Measurements from ENCODE around the gene S100A1.

S100A1 gene

GRCh38 chr1:153608089-153608682 is 20.0 kb upstream of the S100A1 start:
- H3K36me3 ChIP-seq (replicated peaks; ENCODE audit: low read depth, low read length) = no peaks in the 10 kb centered on the region
- H3K4me2 ChIP-seq (ENCODE audit: low read length) = no peak overlapping the region
- no peak overlapping the region for H3K27ac ChIP-seq (ENCODE audit: low read length)
- peaks cover 35% of the 10 kb centered on the region for H3K4me1 ChIP-seq (ENCODE audit: low read length)
- H4K20me1 ChIP-seq (ENCODE audit: insufficient read depth, low read length) = no peaks in the 10 kb centered on the region
- H3K9me3 ChIP-seq (ENCODE audit: insufficient read depth, low read length) = no peaks in the 10 kb centered on the region
- H3K4me3 ChIP-seq (ENCODE audit: low read length) = no peak overlapping the region
- H3K9ac ChIP-seq (ENCODE audit: low read length) = no peak overlapping the region
- TF ChIP-seq, protein P1, sequence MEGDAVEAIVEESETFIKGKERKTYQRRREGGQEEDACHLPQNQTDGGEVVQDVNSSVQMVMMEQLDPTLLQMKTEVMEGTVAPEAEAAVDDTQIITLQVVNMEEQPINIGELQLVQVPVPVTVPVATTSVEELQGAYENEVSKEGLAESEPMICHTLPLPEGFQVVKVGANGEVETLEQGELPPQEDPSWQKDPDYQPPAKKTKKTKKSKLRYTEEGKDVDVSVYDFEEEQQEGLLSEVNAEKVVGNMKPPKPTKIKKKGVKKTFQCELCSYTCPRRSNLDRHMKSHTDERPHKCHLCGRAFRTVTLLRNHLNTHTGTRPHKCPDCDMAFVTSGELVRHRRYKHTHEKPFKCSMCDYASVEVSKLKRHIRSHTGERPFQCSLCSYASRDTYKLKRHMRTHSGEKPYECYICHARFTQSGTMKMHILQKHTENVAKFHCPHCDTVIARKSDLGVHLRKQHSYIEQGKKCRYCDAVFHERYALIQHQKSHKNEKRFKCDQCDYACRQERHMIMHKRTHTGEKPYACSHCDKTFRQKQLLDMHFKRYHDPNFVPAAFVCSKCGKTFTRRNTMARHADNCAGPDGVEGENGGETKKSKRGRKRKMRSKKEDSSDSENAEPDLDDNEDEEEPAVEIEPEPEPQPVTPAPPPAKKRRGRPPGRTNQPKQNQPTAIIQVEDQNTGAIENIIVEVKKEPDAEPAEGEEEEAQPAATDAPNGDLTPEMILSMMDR (IDR thresholded peaks at IDR 0.05; ENCODE audit: low read depth, low read length) = no peak
- no peak for TF ChIP-seq EZH2phosphoT487 (IDR thresholded peaks at IDR 0.05; ENCODE audit: low read depth)
- no peak overlapping the region for H2AFZ ChIP-seq (ENCODE audit: low read depth, low read length)
- no peaks in the 10 kb centered on the region for H3K79me2 ChIP-seq (ENCODE audit: low read length)
- no peaks in the 10 kb centered on the region for H3K27me3 ChIP-seq (ENCODE audit: low read depth, low read length)

GRCh38 chr1:153608742-153609584 is 19.3 kb upstream of the S100A1 start:
- Histone ChIP-seq H4K20me1 (ENCODE audit: insufficient read depth, low read length) (no peaks in the 10 kb centered on the region), H2AFZ (ENCODE audit: low read depth, low read length) (no peak overlapping the region), H3K79me2 (ENCODE audit: low read length) (no peaks in the 10 kb centered on the region), H3K9ac (ENCODE audit: low read length) (no peak overlapping the region), H3K9me3 (ENCODE audit: insufficient read depth, low read length) (no peaks in the 10 kb centered on the region), H3K4me2 (ENCODE audit: low read length) (no peak overlapping the region), H3K4me3 (ENCODE audit: low read length) (no peak overlapping the region), H3K27ac (ENCODE audit: low read length) (no peak overlapping the region), H3K36me3 (replicated peaks; ENCODE audit: low read depth, low read length) (no peaks in the 10 kb centered on the region), H3K4me1 (ENCODE audit: low read length) (peaks cover 34% of the 10 kb centered on the region), H3K27me3 (ENCODE audit: low read depth, low read length) (no peaks in the 10 kb centered on the region)
- TF ChIP-seq EZH2phosphoT487 (IDR thresholded peaks at IDR 0.05; ENCODE audit: low read depth) = no peak
- TF ChIP-seq, protein P1 (IDR thresholded peaks at IDR 0.05; ENCODE audit: low read depth, low read length) = no peak

GRCh38 chr1:153609585-153609907 is 18.7 kb upstream of the S100A1 start:
- H3K4me2 ChIP-seq (ENCODE audit: low read length) = no peak overlapping the region
- no peak overlapping the region for H3K9ac ChIP-seq (ENCODE audit: low read length)
- no peak overlapping the region for H3K27ac ChIP-seq (ENCODE audit: low read length)
- no peak overlapping the region for H2AFZ ChIP-seq (ENCODE audit: low read depth, low read length)
- H4K20me1 ChIP-seq (ENCODE audit: insufficient read depth, low read length) = no peaks in the 10 kb centered on the region
- H3K36me3 ChIP-seq (replicated peaks; ENCODE audit: low read depth, low read length) = no peaks in the 10 kb centered on the region
- H3K27me3 ChIP-seq (ENCODE audit: low read depth, low read length) = no peaks in the 10 kb centered on the region
- peaks cover 29% of the 10 kb centered on the region for H3K4me1 ChIP-seq (ENCODE audit: low read length)
- TF ChIP-seq EZH2phosphoT487 (IDR thresholded peaks at IDR 0.05; ENCODE audit: low read depth) = no peak
- TF ChIP-seq, protein P1 (IDR thresholded peaks at IDR 0.05; ENCODE audit: low read depth, low read length) = no peak
- H3K79me2 ChIP-seq (ENCODE audit: low read length) = no peaks in the 10 kb centered on the region
- H3K9me3 ChIP-seq (ENCODE audit: insufficient read depth, low read length) = no peaks in the 10 kb centered on the region
- no peak overlapping the region for H3K4me3 ChIP-seq (ENCODE audit: low read length)

DNA sequence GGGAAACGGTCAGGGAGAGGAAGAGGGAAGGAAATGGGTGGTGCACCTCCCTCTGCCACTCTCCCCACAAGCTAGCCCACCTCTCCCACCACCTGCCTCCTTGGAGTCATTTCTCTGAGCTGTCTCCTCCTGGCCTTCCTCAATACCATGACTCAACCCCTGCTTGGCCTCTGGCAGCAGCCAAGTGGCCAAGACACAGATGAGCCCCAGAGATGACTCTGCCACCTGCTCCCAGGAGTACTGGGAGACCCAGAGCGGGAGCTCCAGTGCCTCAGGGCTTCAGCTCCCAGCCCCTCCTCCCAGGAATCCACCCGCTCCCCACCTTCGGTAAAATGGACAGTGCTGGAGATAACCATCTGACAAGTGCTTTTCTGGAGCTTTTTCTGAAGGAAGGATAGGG is 17.9 kb upstream of the S100A1 start:
- H3K36me3 ChIP-seq (replicated peaks; ENCODE audit: low read depth, low read length) = no peaks in the 10 kb centered on the region
- H3K27me3 ChIP-seq (ENCODE audit: low read depth, low read length) = no peaks in the 10 kb centered on the region
- peaks cover 26% of the 10 kb centered on the region for H3K4me1 ChIP-seq (ENCODE audit: low read length)
- no peak overlapping the region for H3K9ac ChIP-seq (ENCODE audit: low read length)
- no peak overlapping the region for H2AFZ ChIP-seq (ENCODE audit: low read depth, low read length)
- no peaks in the 10 kb centered on the region for H3K79me2 ChIP-seq (ENCODE audit: low read length)
- no peak overlapping the region for H3K4me2 ChIP-seq (ENCODE audit: low read length)
- H3K9me3 ChIP-seq (ENCODE audit: insufficient read depth, low read length) = no peaks in the 10 kb centered on the region
- no peaks in the 10 kb centered on the region for H4K20me1 ChIP-seq (ENCODE audit: insufficient read depth, low read length)
- TF ChIP-seq, protein P1 (IDR thresholded peaks at IDR 0.05; ENCODE audit: low read depth, low read length) = no peak
- no peak for TF ChIP-seq EZH2phosphoT487 (IDR thresholded peaks at IDR 0.05; ENCODE audit: low read depth)
- no peak overlapping the region for H3K27ac ChIP-seq (ENCODE audit: low read length)
- H3K4me3 ChIP-seq (ENCODE audit: low read length) = no peak overlapping the region
